GM12892 (cell line): Measurements from ENCODE around the gene NUFIP1.

Experiments
- POLR2A ChIP-seq: IDR thresholded peaks from 2 replicates; pipeline ENCODE4 v1.6.1; 2011; ENCODE audit warnings: low read depth, low read length, control low read depth
- TAF1 ChIP-seq: IDR thresholded peaks from 2 replicates; pipeline ENCODE4 v1.6.1; 2011; ENCODE audit warnings: low read depth, mild to moderate bottlenecking, control low read depth, low read length, borderline replicate concordance

GRCh38 chr13:44921246-44921877, 67.9 kb downstream of the NUFIP1 start:
- TF ChIP-seq POLR2A (no peak), TAF1 (no peak)
